Activated T-cell treated with anti-CD3 and anti-CD28 coated beads for 48 hours (primary cell): ENCODE measurements around the gene SVIP.

ENCODE experiments used
- DNase-seq: peaks from one replicate; pipeline ENCODE4 v3.0.0-alpha.2; 2020; ENCODE audit warnings: low read depth

SVIP gene, protein sequence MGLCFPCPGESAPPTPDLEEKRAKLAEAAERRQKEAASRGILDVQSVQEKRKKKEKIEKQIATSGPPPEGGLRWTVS

DNA sequence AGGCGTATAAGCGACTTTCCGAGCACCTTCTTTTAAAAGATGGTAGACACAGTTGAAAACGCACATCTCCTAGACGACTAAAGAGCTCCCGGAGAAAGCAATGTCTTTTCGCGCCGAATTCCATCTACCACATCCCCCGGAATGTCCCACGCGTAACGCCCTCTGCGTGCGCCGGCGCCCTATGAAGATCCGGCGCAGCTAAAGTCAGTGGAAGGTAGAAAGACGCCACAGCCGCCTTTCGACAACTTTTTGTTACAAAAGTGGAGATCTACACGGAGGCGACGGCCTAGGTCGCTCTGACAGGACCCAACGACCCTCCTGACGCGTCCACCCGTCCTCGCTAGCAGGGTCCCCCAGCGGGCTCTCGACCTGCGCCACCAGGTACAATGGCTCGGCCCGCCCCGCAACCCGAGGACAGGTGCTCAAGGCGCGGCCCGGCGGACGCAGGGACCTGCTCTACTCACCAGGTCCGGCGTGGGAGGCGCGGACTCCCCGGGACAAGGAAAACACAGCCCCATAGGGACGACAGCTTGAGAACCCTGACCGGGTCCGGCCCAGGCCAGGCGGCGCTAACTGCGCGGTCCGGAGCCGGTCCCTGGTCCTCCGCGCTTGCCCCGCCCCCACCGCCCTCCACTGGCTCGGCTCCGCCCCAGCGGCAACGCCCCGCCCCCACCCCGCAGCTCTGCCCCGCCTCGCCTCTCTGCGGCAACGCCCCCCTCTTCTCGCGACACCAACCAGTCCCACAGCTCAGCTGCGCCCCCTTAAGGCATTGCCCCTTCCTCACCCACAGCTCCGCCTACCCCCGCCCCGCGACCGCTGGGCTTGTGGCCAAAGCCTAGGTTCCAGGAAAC, at the start of gene SVIP:
Gene SVIP, minus strand, starts transcription at position 571 of the 851 bp plus-strand sequence. Its CDS starts 53 bp downstream, at position 518.
- peak; percentile 89 for DNase-seq

DNA sequence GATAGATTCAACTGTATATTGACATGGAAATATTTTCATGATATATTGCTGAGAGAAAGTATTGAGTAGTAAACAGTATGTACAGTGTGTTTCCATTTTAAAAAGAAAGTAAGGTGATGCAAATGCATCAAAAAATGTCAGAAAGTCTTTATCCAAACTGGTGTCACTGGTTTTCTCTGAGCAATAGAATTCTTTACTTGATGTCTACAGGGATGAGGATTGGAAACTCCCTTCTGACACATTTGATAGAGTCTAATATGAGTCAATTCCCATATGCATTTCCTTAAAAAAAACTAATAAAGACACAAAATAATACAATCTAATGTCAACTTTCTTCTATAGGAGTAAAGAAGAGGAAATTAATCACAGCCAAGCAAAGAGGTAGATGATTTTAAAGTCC, 49.0 kb upstream of the SVIP start:
- DNase-seq = no peak

DNA sequence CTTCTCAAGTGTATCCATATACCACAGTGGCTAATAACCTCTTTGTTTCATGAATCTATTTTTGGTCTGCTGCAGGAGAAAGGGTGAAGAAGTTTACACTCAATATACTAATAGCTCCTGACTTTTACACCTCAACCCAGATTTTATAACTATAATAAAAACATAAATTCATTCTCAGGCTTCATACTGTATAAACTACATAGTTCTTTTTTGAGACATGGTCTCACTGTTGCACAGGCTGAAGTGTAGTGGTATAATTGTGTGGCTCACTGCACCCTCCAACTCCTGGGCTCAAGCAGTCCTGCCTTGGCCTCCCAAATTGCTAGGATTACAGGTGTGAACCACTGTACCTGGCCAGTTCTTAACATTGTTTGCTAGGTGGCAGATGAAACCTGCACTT, 48.4 kb upstream of the SVIP start:
- no peak for DNase-seq

GRCh38 chr11:22875869-22876473, 46.4 kb upstream of the SVIP start:
- DNase-seq = peak; percentile 14

DNA sequence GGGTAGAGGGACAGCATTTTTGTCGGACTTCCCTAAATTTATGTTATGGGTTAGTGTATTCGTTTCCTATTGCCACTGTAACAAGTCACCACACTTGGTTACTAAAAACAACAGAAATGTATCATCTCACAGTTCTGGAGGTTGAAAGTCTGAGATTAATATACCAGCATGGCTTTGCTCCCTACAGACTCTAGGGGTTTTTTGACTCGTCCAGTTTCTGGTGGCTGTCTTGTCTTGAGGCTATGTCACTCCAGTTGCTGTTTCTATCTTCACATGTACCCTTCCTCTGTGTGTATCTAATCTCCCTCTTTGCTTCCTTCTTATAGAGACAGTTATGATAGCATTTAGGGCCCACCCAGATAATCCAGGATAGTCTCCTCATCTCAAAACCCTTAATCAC, 39.7 kb upstream of the SVIP start:
- no peak for DNase-seq

DNA sequence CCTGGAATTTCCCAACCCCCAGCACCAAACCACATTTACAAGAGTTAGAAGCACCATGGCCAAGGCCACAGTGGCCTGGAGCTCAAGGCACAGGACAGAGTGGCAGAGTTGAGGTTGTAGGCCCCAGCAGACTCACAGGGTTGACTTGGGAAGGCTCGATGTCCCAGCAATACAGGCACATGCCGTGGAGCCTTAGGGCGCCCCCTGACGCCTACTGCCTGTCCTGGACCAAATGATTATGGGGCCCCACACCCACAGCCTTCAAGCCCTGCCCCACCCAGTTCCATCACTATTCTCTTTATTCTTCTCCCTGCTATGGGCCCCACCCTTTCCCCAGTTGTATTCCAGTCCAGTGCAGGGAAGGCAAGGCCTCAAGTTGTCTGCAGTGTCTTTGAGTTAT, 30.6 kb upstream of the SVIP start, which contains the start of gene CCDC179:
Gene CCDC179, minus strand, starts transcription at position 234 of the 400 bp plus-strand sequence. Its CDS starts 53 bp downstream, at position 181.
- no peak for DNase-seq

- no peak for DNase-seq
Observed at GRCh38 chr11:22859756-22860155, 30.2 kb upstream of the SVIP start.

GRCh38 chr11:22851477-22851876, 21.9 kb upstream of the SVIP start:
- no peak for DNase-seq

GRCh38 chr11:22846726-22847125, 17.1 kb upstream of the SVIP start:
- DNase-seq = no peak

GRCh38 chr11:22832315-22833015, 2.9 kb upstream of the SVIP start:
- DNase-seq = no peak

DNA sequence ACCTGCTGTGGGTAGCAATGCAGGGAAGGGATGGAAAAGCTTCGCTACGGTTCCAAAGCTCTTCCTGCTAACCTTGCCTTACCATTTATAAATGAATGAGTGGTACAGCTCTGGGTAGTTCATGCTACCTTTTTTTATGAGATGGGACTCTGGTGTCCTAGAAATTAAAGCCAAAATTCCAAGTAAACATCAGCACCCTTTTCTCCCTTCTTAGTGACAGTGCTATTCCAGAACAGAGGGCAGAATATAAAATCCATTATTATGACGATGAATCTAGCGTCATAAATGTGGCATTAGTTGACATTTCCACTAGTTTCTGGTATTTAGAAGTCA, 447 bp upstream of the SVIP start:
- no peak for DNase-seq

DNA sequence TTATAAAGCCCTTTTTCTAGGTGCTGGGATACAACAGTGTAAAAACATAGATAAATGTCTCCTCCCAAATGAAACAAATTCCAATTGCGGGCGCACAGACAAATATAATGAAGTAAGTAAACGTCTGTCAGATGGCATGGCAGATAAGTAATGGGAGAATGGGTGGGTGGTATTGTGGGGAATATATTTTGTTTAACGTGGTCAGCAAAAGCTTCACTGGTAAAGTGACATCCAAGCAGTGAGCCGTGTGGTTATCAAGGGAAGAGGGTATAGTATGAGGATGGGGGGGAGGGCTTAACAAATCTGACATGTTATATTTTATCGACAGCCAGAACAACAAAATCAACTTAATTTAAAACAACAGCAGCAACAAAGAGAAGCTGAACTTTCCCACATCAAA, 1.2 kb downstream of the SVIP start:
- DNase-seq = no peak

DNA sequence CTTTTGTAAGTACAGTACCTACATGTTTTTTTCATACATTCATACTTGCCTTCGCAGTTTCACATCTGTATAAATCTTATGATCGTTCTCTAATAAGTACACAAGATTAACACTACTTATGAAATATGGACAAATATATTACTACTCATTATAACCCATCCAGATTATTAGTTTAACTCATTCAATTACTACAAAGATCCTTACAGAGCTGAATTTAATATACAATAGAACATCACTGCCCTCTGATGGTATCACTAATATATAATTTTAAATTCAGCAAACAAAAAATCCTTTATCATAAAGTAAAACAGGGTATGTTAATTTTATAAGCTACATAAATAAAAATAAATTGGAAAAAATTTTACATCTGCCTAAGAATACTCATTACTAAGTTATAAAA, 7.4 kb downstream of the SVIP start:
- no peak for DNase-seq

GRCh38 chr11:22809893-22810292, 19.7 kb downstream of the SVIP start:
- DNase-seq = no peak

DNA sequence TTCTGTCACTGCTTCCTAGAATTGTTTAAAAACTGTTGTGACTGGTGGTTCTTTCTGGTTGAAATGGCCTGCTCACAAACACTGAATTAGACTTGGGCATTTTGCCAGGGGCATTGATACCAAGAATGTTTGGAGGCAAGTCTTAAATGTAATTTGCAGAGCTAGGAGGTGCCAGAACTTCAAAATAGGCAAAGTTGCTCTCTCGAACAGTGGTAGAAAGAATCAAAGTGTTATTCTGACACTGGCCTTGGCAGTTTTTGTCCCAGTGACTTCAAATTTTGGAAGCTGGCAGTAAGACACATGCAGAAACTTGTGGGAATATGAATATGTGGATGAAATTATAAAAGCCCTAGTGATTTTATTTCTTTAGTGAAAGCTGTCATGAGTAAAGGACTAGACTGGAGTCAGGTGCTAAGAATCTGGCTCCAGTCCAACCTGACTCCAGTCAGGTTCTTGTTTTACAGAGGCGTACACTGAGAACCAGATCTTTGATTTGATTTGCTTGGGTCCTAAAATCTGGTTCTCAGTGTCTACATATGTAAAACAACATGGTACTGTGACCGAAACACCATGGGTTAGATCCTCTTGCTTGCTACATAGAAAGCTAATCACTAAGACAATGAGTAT, 20.9 kb downstream of the SVIP start:
- no peak for DNase-seq

DNA sequence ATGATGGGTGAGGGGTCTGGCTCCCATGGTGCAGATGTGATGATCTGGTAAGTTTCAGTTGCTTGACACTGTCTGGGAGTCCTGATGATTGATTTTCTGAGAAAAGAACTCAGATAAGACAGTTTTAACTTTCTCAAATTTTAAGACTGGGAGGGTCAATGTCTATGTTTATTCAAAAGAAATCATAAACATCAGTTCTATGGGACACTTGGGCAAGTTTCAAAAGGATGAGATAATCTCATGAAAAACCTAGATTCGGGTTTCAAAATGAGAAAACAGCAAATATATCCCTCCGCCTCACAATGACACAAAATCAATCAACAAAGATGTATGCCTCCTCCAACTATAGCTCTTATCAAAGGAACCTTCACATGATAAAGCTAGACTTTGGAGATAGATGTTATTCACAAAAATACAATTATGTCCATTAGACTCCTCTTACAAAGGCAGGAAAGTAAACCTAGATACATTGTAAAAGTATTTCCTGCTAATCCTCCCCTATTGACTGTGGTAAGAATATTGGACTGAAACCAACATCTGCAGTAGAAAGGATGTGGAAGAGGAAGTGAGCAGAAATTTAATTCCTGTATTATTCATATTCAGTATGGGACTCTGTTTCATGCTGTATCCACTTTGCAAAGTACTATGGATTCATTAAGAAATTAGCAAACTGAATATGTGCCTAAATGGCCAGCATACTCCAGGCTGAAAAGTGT, 21.6 kb downstream of the SVIP start:
- no peak for DNase-seq

GRCh38 chr11:22807391-22807790, 22.2 kb downstream of the SVIP start:
- no peak for DNase-seq

DNA sequence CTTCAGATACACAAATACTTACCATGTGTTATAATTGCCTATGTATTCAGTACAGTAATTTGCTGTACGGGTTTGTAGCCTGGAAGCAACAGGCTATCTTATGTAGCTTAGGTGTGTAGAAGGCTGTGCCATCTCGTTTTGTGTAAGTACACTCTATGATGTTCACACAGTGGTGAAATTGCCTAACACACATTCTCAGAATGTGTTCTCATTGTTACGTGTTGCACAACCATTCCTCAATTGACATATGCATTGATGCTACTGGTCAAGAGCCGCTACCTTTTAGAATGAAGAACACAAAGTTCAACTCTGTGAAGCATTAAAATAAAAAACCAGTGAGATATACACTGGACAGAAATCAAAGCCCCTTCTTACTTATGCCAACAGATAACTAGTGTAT, 26.7 kb downstream of the SVIP start:
- DNase-seq = no peak

DNA sequence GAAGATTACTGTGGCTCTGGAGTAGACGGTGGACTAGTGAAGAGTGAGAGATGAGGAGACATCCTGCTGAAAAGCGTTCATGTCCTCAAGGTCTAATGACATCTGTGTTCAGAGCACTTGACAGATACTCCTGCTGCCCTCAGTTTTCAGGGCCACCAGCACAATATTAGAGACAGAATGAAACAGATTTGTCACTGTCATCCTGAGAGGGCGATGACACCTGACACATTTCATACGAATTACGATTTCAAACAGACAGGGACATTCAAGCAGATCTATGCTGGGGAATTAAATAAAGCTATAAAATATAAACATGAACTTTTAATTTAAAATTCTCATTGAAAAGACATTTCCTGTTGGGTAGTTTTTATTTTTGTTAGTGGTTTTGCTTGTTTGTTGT, 29.1 kb downstream of the SVIP start:
- DNase-seq = no peak

- DNase-seq = no peak
Observed at GRCh38 chr11:22798901-22799300, 30.7 kb downstream of the SVIP start.

DNA sequence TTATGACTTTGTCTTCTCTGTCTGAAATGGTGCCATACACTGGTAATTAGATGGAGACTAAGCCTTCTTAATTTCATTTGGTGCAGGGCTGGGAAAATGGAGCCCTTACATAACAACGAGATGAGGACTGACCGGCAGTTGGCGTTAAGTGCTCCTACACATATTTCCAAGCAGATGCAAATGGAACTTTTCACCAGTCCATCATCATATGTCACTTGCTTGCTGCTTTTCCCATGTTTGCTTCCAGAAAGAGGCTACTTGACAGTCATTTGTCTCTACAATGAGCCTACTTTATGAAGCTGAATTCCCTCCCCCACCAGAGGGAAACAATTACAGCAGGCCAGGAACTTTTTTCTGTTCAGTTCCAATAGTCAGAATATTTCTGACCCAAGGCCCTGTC, 32.6 kb downstream of the SVIP start:
- no peak for DNase-seq

GRCh38 chr11:22795914-22796313, 33.7 kb downstream of the SVIP start:
- no peak for DNase-seq
